NT2/D1 (cell line): ENCODE measurements around the gene IL17A.

Experiments
- SUZ12 ChIP-seq: IDR thresholded peaks from 2 replicates; pipeline ENCODE4 v1.6.1; 2011; ENCODE audit not compliant: insufficient read length, insufficient read depth; ENCODE audit errors: extremely low read depth
- YY1 ChIP-seq: IDR thresholded peaks from 2 replicates; pipeline ENCODE4 v1.6.1; 2011; ENCODE audit not compliant: insufficient read length, insufficient read depth
- ZNF274 ChIP-seq: IDR thresholded peaks from 2 replicates; pipeline ENCODE4 v1.6.1; 2011; ENCODE audit warnings: mild to moderate bottlenecking, low read depth, low read length

- no peak for TF ChIP-seq YY1
- no peak for TF ChIP-seq ZNF274
- no peak for TF ChIP-seq SUZ12
These were observed 43.6 kb upstream of the IL17A start for GRCh38 chr6:52142556-52142955.
